GM21381 (cell line): ENCODE results near the gene SCGB1D1.

Experiments used
- ATAC-seq: cut with Tn5 transposase; IDR thresholded peaks from one replicate; pipeline ENCODE4 v1.9.1; 2021; ENCODE audit warnings: mild to moderate bottlenecking, moderate library complexity; ENCODE audit not compliant: unreplicated experiment

SCGB1D1 gene

GRCh38 chr11:62221498-62221897 is 31.5 kb downstream of the SCGB1D1 start:
- no peak for ATAC-seq

- ATAC-seq, result no peak
Observed at GRCh38 chr11:62223095-62223494, 33.1 kb downstream of the SCGB1D1 start.

DNA sequence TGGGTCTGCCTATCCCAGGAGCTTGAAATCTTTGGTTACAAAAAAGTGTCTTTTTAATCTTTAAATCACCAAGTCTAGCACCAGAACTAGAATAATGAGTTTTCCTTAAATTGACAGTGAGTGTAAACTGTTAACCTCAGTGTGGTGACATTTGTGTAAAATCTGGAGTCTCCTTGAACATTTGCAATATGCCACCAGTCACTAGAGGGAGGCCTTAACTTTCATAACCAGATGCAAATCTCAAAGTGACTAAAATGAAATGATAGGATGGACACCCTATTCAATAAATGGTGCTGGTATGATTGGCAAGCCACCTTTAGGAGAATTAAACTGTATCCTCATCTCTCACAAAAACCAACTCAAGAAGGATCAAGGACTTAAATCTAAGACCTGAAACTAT is 43.7 kb downstream of the SCGB1D1 start:
- no peak for ATAC-seq

GRCh38 chr11:62236187-62236586 is 46.2 kb downstream of the SCGB1D1 start:
- no peak for ATAC-seq

DNA sequence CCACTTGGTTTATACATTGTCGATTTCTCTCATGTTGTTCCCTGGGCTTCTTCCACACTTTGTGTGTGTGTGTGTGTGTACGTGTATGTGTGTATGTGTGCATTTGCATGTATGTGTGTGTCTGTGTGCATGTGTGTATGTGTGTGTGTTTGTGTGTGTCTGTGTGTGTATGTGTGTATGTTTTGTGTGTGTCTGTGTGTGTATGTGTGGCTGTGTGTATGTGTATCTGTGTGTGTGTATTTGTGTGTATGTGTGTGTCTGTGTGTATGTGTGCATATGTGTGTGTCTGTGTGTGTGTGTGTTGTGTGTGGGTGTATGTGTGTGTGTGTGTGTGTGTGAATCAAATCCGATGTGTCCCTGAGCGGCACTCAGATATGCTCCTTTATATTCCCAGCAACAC is 47.5 kb downstream of the SCGB1D1 start:
- no peak for ATAC-seq

DNA sequence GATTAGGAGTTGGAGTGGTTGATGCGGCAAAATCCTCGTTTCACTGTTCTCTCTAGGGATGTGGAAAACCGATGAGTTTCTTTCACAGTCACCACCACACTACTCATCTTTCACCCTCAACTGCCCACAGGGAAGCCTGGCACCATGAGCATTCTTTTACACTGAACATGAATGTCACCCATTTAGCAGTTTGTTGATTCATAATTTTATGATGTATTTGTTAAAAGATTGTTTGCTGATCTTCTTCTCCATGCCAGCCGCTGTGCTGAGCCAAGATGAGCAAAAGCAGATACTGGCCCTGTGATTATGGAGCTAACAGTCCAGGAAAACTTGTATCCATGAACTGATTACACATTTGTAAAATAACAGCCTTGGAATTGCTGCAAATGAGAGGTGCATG is 48.1 kb downstream of the SCGB1D1 start:
- no peak for ATAC-seq

DNA sequence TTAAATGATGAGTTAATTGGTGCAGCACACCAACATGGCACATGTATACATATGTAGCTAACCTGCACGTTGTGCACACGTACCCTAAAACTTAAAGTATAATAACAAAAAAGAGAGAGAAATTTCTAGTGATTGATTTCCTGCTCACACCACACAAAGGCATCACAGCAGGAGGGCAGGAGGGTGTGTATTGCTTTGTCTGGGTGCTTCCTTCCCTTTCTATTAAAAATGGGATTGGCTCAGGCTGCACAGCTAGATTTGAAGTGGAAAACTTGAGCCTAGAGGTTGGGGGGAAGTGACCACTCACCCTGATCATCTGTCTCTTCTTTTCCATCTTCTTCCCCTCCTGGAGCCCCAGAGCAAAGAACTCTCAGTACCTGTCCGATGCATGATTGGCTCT is 51.1 kb downstream of the SCGB1D1 start:
- ATAC-seq, result no peak

DNA sequence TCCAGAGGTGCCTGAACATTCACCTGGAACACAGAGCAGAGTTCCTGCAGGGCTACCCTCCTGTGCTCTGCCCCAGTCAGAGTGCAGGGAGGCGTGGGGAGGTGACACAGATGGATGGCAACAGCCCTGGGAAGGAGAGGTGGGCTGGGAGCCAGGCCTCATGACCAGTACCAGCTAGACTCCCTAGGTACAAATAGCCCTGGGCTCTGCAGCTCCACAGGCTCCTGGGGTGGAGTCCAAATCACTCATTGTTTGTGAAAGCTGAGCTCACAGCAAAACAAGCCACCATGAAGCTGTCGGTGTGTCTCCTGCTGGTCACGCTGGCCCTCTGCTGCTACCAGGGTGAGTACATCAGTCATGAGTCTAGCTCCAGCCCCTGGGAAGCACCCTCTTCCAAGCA is 52.0 kb downstream of the SCGB1D1 start, which contains the start of gene SCGB1D2:
SCGB1D2 (plus strand) TSS at position 219 of the 400 bp plus-strand sequence; CDS start at position 288, 69 bp downstream.
- ATAC-seq, result no peak
